ENCODE measurements around the gene LRCH2. TPM values are rescaled to one million over a fixed set of nuclear protein-coding genes. Genes with fewer than 3 reads are reported as not detected.

Gene LRCH2
- total RNA-seq, 2 donors from 2014 or later = 0.44 to 2.7 TPM

GRCh38 chrX:115255003-115255402 is 21.1 kb upstream of the LRCH2 start:
- TF ChIP-seq, protein P1, sequence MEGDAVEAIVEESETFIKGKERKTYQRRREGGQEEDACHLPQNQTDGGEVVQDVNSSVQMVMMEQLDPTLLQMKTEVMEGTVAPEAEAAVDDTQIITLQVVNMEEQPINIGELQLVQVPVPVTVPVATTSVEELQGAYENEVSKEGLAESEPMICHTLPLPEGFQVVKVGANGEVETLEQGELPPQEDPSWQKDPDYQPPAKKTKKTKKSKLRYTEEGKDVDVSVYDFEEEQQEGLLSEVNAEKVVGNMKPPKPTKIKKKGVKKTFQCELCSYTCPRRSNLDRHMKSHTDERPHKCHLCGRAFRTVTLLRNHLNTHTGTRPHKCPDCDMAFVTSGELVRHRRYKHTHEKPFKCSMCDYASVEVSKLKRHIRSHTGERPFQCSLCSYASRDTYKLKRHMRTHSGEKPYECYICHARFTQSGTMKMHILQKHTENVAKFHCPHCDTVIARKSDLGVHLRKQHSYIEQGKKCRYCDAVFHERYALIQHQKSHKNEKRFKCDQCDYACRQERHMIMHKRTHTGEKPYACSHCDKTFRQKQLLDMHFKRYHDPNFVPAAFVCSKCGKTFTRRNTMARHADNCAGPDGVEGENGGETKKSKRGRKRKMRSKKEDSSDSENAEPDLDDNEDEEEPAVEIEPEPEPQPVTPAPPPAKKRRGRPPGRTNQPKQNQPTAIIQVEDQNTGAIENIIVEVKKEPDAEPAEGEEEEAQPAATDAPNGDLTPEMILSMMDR (IDR thresholded peaks at IDR 0.05) = no peak
- Histone ChIP-seq H3K9ac (ENCODE audit: low read depth in 2 of 2, low read length in 2 of 2) (no peak overlapping the region), H3K27me3 (no peaks in the 10 kb centered on the region), H3K36me3 (no peaks in the 10 kb centered on the region), H3K4me1 (no peaks in the 10 kb centered on the region), H3K9me3 (no peaks in the 10 kb centered on the region), H3K27ac (no peak overlapping the region), H3K4me3 (no peak overlapping the region)
- no peak for DNase-seq
- intact Hi-C loops (cut with DNase I) = no loop called here

DNA sequence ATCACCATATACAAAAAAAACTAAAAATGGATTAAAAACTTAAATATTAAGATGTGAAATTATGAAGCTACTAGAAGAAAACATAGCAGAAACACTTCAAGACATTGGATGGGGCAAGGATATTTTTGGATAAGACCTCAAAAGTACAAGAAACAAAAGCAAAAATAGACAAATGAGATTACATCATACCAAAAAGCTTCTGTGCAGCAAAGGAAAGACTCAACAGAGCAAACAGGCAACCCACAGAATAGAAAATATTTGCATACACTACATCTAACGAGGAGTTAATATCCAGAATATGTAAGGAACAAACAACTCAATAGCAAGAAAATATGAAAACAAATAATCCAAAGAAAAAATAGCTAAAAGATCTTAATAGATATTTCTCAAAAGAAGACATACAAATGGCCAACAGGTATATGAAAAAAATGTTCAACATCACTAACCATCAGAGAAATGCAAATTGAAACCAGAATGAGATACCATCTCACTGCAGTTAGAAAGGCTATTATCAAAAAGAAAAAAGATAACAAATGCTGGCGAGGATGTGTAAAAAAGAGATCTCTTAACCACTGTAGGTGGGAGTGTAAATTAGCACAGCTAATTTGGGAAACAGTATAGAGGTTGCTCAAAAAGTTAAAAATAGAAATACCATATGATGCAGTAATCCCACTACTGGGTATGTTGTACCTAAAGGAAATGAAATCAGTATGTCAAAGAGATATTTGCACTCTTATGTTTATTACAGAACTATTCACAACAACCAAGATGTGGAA is 17.8 kb upstream of the LRCH2 start:
- H3K27me3 ChIP-seq = no peaks in the 10 kb centered on the region
- DNase-seq = no peak
- no peaks in the 10 kb centered on the region for H3K36me3 ChIP-seq
- H3K4me1 ChIP-seq = no peaks in the 10 kb centered on the region
- H3K9ac ChIP-seq (ENCODE audit: low read depth in 2 of 2, low read length in 2 of 2) = no peak overlapping the region
- TF ChIP-seq, protein P1 (IDR thresholded peaks at IDR 0.05) = no peak
- no peak overlapping the region for H3K27ac ChIP-seq
- H3K9me3 ChIP-seq = no peaks in the 10 kb centered on the region
- no peak overlapping the region for H3K4me3 ChIP-seq
- intact Hi-C loops (cut with DNase I) = no loop called here

DNA sequence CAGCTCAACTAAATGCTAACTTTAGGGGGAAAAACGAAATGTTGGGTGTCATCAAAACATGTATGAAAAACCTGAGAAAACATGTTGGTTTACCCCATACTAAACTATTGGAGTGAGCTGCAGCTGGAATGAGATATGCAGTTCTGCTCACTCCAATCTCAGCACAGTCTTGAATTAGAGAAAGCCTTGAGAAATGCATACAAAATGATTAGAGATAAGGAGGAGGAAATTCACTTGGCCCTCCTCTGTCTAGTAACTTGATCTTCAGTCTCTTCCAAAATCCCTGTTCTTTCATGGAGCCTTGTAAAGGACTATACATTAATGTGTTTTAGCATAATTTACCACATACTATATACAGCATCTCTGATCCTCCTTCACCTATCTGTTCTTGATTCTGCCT is 3.2 kb upstream of the LRCH2 start:
- TF ChIP-seq, protein P1 (IDR thresholded peaks at IDR 0.05) = no peak
- Histone ChIP-seq H3K4me1 (no peaks in the 10 kb centered on the region), H3K27me3 (peaks cover 11% of the 10 kb centered on the region), H3K4me3 (no peak overlapping the region), H3K9ac (ENCODE audit: low read depth in 2 of 2, low read length in 2 of 2) (no peak overlapping the region), H3K36me3 (no peaks in the 10 kb centered on the region), H3K9me3 (no peaks in the 10 kb centered on the region), H3K27ac (no peak overlapping the region)
- no peak for DNase-seq
- intact Hi-C loops (cut with DNase I) = no loop called here

DNA sequence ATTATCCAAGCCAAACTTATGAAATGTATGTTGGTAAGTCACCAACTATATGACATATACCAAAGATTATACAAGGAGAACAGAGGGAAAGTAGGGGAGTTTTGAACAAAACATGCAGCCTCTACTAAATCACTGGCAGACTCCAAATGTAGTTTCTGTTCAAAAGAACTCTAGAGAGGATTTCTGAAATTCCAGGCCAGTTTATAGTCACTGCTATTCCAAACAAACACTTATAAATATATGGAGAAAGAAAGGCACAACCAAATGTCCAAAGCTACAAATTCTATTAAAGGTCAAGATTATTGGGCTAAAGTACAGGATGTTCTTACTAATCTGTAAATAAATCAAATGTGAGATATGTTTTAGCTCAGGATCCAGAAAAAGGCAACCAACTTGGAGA is 2.7 kb upstream of the LRCH2 start:
- no peaks in the 10 kb centered on the region for H3K4me1 ChIP-seq

GRCh38 chrX:115234461-115234860 is 565 bp upstream of the LRCH2 start:
- Histone ChIP-seq H3K36me3 (no peaks in the 10 kb centered on the region), H3K27ac (no peak overlapping the region), H3K9ac (ENCODE audit: low read depth in 2 of 2, low read length in 2 of 2) (no peak overlapping the region), H3K4me3 (no peak overlapping the region), H3K4me1 (no peaks in the 10 kb centered on the region), H3K9me3 (no peaks in the 10 kb centered on the region), H3K27me3 (peaks cover 11% of the 10 kb centered on the region)
- DNase-seq = no peak
- TF ChIP-seq, protein P1 (IDR thresholded peaks at IDR 0.05) = no peak
- intact Hi-C loops (cut with DNase I) = no loop called here

More for the DNA sequence above, 2.7 kb upstream of the LRCH2 start:
- H3K27me3 ChIP-seq = peaks cover 11% of the 10 kb centered on the region
- H3K9ac ChIP-seq (ENCODE audit: low read depth in 2 of 2, low read length in 2 of 2) = no peak overlapping the region
- H3K9me3 ChIP-seq = no peaks in the 10 kb centered on the region
- no peak overlapping the region for H3K27ac ChIP-seq
- H3K4me3 ChIP-seq = no peak overlapping the region
- H3K36me3 ChIP-seq = no peaks in the 10 kb centered on the region
- DNase-seq = no peak
- intact Hi-C loops (cut with DNase I) = no loop called here
- TF ChIP-seq, protein P1 (IDR thresholded peaks at IDR 0.05) = no peak
